GM15510 (cell line): ENCODE results near the gene CAMTA1.

ENCODE experiments used
- POLR2A ChIP-seq: IDR thresholded peaks from 3 replicates; pipeline ENCODE4 v1.6.1; 2011; ENCODE audit warnings: borderline replicate concordance; ENCODE audit not compliant: insufficient read length; ENCODE audit errors: extremely low read depth

CAMTA1 gene

GRCh38 chr1:6842301-6842700 is 57.0 kb downstream of the CAMTA1 start:
- no peak for TF ChIP-seq POLR2A

GRCh38 chr1:6848816-6849215 is 63.6 kb downstream of the CAMTA1 start:
- TF ChIP-seq POLR2A: no peak

- no peak for TF ChIP-seq POLR2A
Observed at GRCh38 chr1:6850537-6850936, 65.3 kb downstream of the CAMTA1 start.

GRCh38 chr1:6852136-6852890 is 67.1 kb downstream of the CAMTA1 start:
- no peak for TF ChIP-seq POLR2A

GRCh38 chr1:6854166-6854565 is 68.9 kb downstream of the CAMTA1 start:
- TF ChIP-seq POLR2A: no peak

GRCh38 chr1:6857831-6858230 is 72.6 kb downstream of the CAMTA1 start:
- no peak for TF ChIP-seq POLR2A

- TF ChIP-seq POLR2A: no peak
Observed at GRCh38 chr1:6858596-6858995, 73.3 kb downstream of the CAMTA1 start.

GRCh38 chr1:6859415-6860343 is 74.4 kb downstream of the CAMTA1 start:
- no peak for TF ChIP-seq POLR2A

- no peak for TF ChIP-seq POLR2A
Observed at GRCh38 chr1:6860401-6860800, 75.1 kb downstream of the CAMTA1 start.

GRCh38 chr1:6861075-6861724 is 75.9 kb downstream of the CAMTA1 start:
- TF ChIP-seq POLR2A: no peak

GRCh38 chr1:6862906-6863305 is 77.7 kb downstream of the CAMTA1 start:
- TF ChIP-seq POLR2A: no peak

- no peak for TF ChIP-seq POLR2A
Observed at GRCh38 chr1:6864166-6864565, 78.9 kb downstream of the CAMTA1 start.

GRCh38 chr1:6866825-6867224 is 81.6 kb downstream of the CAMTA1 start:
- TF ChIP-seq POLR2A: no peak

GRCh38 chr1:6867321-6867720 is 82.1 kb downstream of the CAMTA1 start:
- no peak for TF ChIP-seq POLR2A

- no peak for TF ChIP-seq POLR2A
Observed at GRCh38 chr1:6867729-6868659, 82.7 kb downstream of the CAMTA1 start.
